Neural progenitor cell (in vitro differentiated cells): ENCODE data around the gene SBF2. TPM values are rescaled to one million over a fixed set of nuclear protein-coding genes. Genes with fewer than 3 reads are reported as not detected.

Source experiments
- DNase-seq: peaks from one replicate; pipeline ENCODE4 v3.0.0-alpha.2; 2016; ENCODE audit warnings: low spot score
- H2AFZ ChIP-seq: fragments of 200-600 bp; sonication (generic); replicated peaks from 2 replicates; pipeline ENCODE4 v1.6.1; 2016; ENCODE audit warnings: antibody characterized with exemption
- H3F3A ChIP-seq: fragments of 200-600 bp; sonication (generic); 2 replicates; pipeline ENCODE4 v1.6.1; 2016; ENCODE audit warnings: antibody characterized with exemption, low read depth
- H3K27ac ChIP-seq: fragments of 200-600 bp; sonication (generic); 2 replicates; pipeline ENCODE4 v1.5.1; 2016; ENCODE audit warnings: mild to moderate bottlenecking
- H3K27me3 ChIP-seq: fragments of 200-600 bp; sonication (generic); 2 replicates; pipeline ENCODE4 v1.6.1; 2016; ENCODE audit warnings: mild to moderate bottlenecking, moderate library complexity
- H3K36me3 ChIP-seq: fragments of 200-600 bp; sonication (generic); 2 replicates; pipeline ENCODE4 v1.5.1; 2016
- H3K4me1 ChIP-seq: fragments of 200-600 bp; sonication (generic); 2 replicates; pipeline ENCODE4 v1.6.1; 2016; ENCODE audit warnings: mixed run types
- H3K4me2 ChIP-seq: fragments of 200-600 bp; sonication (generic); 2 replicates; pipeline ENCODE4 v1.6.1; 2016
- H3K4me3 ChIP-seq: fragments of 200-600 bp; sonication (generic); 2 replicates; pipeline ENCODE4 v1.5.1; 2016
- H3K79me2 ChIP-seq: fragments of 200-600 bp; sonication (generic); 2 replicates; pipeline ENCODE4 v1.6.1; 2016; ENCODE audit warnings: low read depth
- H3K9ac ChIP-seq: fragments of 200-600 bp; sonication (generic); 2 replicates; pipeline ENCODE4 v1.6.1; 2016
- H3K9me3 ChIP-seq: fragments of 200-600 bp; sonication (generic); 2 replicates; pipeline ENCODE4 v1.5.1; 2016; ENCODE audit warnings: low read depth
- H4K20me1 ChIP-seq: fragments of 200-600 bp; sonication (generic); 2 replicates; pipeline ENCODE4 v1.6.1; 2016; ENCODE audit warnings: low read depth
- H3K27ac Mint-ChIP-seq: 3 replicates; pipeline ENCODE4 v1.8.0; 2021; ENCODE audit warnings: mixed read lengths
- H3K27me3 Mint-ChIP-seq: 2 replicates; pipeline ENCODE4 v1.8.0; 2022; ENCODE audit warnings: low read depth, mild to moderate bottlenecking, inconsistent platforms, moderate library complexity, mixed read lengths; ENCODE audit not compliant: insufficient read depth
- H3K36me3 Mint-ChIP-seq: 3 replicates; pipeline ENCODE4 v1.8.0; 2021; ENCODE audit warnings: mixed read lengths
- H3K4me1 Mint-ChIP-seq: 3 replicates; pipeline ENCODE4 v1.8.0; 2021; ENCODE audit warnings: mixed read lengths
- H3K4me3 Mint-ChIP-seq: 3 replicates; pipeline ENCODE4 v1.8.0; 2021; ENCODE audit warnings: mild to moderate bottlenecking, moderate library complexity, mixed read lengths
- H3K9me3 Mint-ChIP-seq: 3 replicates; pipeline ENCODE4 v1.8.0; 2020; ENCODE audit warnings: mixed read lengths
- EZH2 ChIP-seq: fragments of 200-600 bp; sonication (generic); IDR thresholded peaks from 2 replicates; pipeline ENCODE4 v1.6.1; 2017; ENCODE audit warnings: antibody characterized with exemption, mild to moderate bottlenecking, moderate library complexity
- EZH2phosphoT487 ChIP-seq: fragments of 200-600 bp; sonication (generic); IDR thresholded peaks from 2 replicates; pipeline ENCODE4 v1.6.1; 2017; ENCODE audit warnings: antibody characterized with exemption
- total RNA-seq: library from RNA; depleted of rRNA; stranded (reverse); fragments of >200 nt; gene quantifications from 2 replicates; pipeline ENCODE4 v1.2.3, GENCODE V29; 2015; ENCODE audit warnings: low replicate concordance
- TF ChIP-seq, protein P1 (sequence below): fragments of 200-600 bp; sonication (generic); IDR thresholded peaks from 2 replicates; pipeline ENCODE4 v1.5.1; 2017; ENCODE audit warnings: antibody characterized with exemption, mild to moderate bottlenecking

Gene SBF2
- total RNA-seq, 1 donor from 2014 or later: 48.2 TPM

DNA sequence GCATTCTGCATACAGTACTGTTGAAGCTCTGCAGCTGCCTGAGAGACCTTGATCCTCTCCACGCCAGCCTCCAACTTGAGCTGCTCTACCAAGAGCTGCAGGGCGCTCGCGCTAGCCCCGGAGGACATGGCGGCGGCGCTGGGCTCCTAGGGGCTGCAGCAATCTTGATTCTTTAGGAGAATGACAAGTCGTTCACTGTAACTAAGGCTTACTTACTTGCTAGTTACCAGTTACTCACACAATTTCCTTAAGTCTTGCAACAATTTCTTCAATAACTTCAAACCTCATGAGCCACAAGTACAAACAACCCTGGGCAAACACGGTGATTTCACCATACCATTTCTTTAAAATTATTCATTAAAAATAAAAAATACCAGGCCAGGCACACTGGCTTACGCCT lies 21.9 kb downstream of the SBF2 start:
- H3K4me1 ChIP-seq: peaks cover 11% of the 10 kb centered on the region
- no peaks in the 10 kb centered on the region for H3K36me3 ChIP-seq
- H3K79me2 ChIP-seq: peaks cover 2% of the 10 kb centered on the region
- Mint-ChIP-seq H3K4me3 (no peak overlapping the region), H3K9me3 (no peaks in the 10 kb centered on the region), H3K4me1 (no peaks in the 10 kb centered on the region), H3K36me3 (no peaks in the 10 kb centered on the region), H3K27ac (no peak overlapping the region), H3K27me3 (peaks cover 3% of the 10 kb centered on the region)
- DNase-seq: no peak
- no peaks in the 10 kb centered on the region for H4K20me1 ChIP-seq
- H3K9me3 ChIP-seq: no peaks in the 10 kb centered on the region
- H2AFZ ChIP-seq: no peak overlapping the region
- no peak overlapping the region for H3K9ac ChIP-seq
- H3K4me2 ChIP-seq: no peak overlapping the region
- H3F3A ChIP-seq: no peaks in the 10 kb centered on the region
- TF ChIP-seq, protein P1, sequence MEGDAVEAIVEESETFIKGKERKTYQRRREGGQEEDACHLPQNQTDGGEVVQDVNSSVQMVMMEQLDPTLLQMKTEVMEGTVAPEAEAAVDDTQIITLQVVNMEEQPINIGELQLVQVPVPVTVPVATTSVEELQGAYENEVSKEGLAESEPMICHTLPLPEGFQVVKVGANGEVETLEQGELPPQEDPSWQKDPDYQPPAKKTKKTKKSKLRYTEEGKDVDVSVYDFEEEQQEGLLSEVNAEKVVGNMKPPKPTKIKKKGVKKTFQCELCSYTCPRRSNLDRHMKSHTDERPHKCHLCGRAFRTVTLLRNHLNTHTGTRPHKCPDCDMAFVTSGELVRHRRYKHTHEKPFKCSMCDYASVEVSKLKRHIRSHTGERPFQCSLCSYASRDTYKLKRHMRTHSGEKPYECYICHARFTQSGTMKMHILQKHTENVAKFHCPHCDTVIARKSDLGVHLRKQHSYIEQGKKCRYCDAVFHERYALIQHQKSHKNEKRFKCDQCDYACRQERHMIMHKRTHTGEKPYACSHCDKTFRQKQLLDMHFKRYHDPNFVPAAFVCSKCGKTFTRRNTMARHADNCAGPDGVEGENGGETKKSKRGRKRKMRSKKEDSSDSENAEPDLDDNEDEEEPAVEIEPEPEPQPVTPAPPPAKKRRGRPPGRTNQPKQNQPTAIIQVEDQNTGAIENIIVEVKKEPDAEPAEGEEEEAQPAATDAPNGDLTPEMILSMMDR: no peak
- TF ChIP-seq EZH2phosphoT487 (no peak), EZH2 (no peak)
- no peak overlapping the region for H3K27ac ChIP-seq
- no peaks in the 10 kb centered on the region for H3K27me3 ChIP-seq
- no peak overlapping the region for H3K4me3 ChIP-seq

DNA sequence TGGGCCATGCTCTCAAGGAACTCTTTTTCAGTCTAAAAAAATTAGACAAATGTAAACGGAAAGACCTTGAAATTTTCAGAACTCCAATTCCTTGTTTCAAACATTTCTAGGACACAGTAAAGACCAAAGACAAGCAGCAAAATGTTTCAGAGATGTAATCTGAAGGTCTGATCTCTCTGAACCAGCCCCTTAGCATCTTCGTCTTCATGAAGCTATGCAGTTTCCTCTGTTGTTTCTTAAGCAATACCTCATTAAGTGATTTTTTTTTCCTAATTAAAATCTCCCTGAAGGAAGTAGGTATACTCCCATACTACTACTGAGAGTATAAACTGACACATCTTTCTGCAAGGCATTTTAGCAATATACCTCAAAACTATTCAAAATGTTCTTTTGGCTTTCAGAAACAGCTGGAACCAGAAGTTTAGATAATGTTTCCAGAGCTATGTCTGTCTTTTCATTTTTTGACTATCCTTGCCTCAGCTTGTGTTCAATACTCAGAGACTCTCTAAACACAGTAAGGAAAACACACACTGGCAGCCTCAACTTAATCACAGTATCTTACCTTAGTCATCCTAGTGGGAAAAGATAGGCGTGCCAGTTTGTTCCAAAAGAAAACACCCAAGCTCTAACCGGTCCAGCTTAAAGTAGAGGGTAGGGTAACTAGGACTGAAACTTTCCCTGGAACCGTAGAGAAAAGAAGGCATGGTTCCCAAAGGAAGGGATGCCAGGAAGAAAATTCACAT lies 25.1 kb downstream of the SBF2 start:
- Histone ChIP-seq H3F3A (no peaks in the 10 kb centered on the region), H3K79me2 (no peaks in the 10 kb centered on the region), H2AFZ (no peak overlapping the region), H3K27me3 (no peaks in the 10 kb centered on the region), H3K9me3 (no peaks in the 10 kb centered on the region), H3K4me1 (no peaks in the 10 kb centered on the region), H3K27ac (no peak overlapping the region), H3K4me3 (no peak overlapping the region), H3K9ac (no peak overlapping the region), H3K4me2 (no peak overlapping the region), H4K20me1 (no peaks in the 10 kb centered on the region), H3K36me3 (no peaks in the 10 kb centered on the region)
- TF ChIP-seq EZH2phosphoT487 (no peak), EZH2 (no peak)
- TF ChIP-seq, protein P1: no peak
- peaks cover 2% of the 10 kb centered on the region for H3K36me3 Mint-ChIP-seq
- H3K27ac Mint-ChIP-seq: no peak overlapping the region
- peaks cover 3% of the 10 kb centered on the region for H3K9me3 Mint-ChIP-seq
- DNase-seq: no peak
- H3K27me3 Mint-ChIP-seq: no peaks in the 10 kb centered on the region
- no peaks in the 10 kb centered on the region for H3K4me1 Mint-ChIP-seq
- no peak overlapping the region for H3K4me3 Mint-ChIP-seq

DNA sequence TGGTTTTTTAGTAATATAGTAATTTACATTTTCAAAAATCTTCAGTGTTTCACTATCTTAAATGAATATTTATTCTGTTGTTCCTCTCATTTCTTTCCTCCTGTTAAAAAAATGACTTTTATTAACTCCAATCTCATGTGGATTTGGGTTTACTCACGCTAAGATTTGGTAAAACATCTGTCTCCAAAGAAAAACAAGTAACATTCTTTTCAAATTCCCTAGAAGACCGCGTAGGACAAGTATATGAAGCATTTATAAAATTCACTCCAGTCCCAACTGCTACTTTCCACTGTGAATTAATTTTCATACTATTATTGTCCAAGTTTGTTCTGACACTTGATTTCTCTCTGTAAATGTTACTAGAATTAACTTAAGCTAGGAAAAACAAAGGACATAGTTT lies 26.2 kb downstream of the SBF2 start:
- TF ChIP-seq, protein P1: no peak
- TF ChIP-seq EZH2phosphoT487 (no peak), EZH2 (no peak)
- Histone ChIP-seq H3K4me2 (no peak overlapping the region), H3K27ac (no peak overlapping the region), H3K27me3 (no peaks in the 10 kb centered on the region), H2AFZ (no peak overlapping the region), H4K20me1 (no peaks in the 10 kb centered on the region), H3K79me2 (no peaks in the 10 kb centered on the region), H3K36me3 (no peaks in the 10 kb centered on the region), H3K4me1 (no peaks in the 10 kb centered on the region), H3K4me3 (no peak overlapping the region), H3K9me3 (no peaks in the 10 kb centered on the region), H3K9ac (no peak overlapping the region), H3F3A (no peaks in the 10 kb centered on the region)
- Mint-ChIP-seq H3K27me3 (no peaks in the 10 kb centered on the region), H3K27ac (no peak overlapping the region), H3K36me3 (peaks cover 2% of the 10 kb centered on the region), H3K9me3 (peaks cover 3% of the 10 kb centered on the region), H3K4me3 (no peak overlapping the region), H3K4me1 (no peaks in the 10 kb centered on the region)
- DNase-seq: no peak
